Ureter (tissue), 1 donor: ENCODE measurements around the gene SH3RF1. TPM values are rescaled to one million over a fixed set of nuclear protein-coding genes. Genes with fewer than 3 reads are reported as not detected.
"Not testable (repeated sequence)": the region's sequence is repeated elsewhere in the genome, so short reads cannot be mapped to it uniquely, and the experiment has no call there.

ENCODE experiments used
- DNase-seq: peaks from one replicate; pipeline ENCODE4 v3.0.0-alpha.2; 2020; ENCODE audit warnings: low spot score
- total RNA-seq: library from RNA; stranded (reverse); gene quantifications from one replicate; pipeline ENCODE4 v1.2.4, GENCODE V29; 2023
- donor health status: DM: yes; HTN: yes; CAD: no.

SH3RF1 gene
- 33.2 TPM for total RNA-seq

DNA sequence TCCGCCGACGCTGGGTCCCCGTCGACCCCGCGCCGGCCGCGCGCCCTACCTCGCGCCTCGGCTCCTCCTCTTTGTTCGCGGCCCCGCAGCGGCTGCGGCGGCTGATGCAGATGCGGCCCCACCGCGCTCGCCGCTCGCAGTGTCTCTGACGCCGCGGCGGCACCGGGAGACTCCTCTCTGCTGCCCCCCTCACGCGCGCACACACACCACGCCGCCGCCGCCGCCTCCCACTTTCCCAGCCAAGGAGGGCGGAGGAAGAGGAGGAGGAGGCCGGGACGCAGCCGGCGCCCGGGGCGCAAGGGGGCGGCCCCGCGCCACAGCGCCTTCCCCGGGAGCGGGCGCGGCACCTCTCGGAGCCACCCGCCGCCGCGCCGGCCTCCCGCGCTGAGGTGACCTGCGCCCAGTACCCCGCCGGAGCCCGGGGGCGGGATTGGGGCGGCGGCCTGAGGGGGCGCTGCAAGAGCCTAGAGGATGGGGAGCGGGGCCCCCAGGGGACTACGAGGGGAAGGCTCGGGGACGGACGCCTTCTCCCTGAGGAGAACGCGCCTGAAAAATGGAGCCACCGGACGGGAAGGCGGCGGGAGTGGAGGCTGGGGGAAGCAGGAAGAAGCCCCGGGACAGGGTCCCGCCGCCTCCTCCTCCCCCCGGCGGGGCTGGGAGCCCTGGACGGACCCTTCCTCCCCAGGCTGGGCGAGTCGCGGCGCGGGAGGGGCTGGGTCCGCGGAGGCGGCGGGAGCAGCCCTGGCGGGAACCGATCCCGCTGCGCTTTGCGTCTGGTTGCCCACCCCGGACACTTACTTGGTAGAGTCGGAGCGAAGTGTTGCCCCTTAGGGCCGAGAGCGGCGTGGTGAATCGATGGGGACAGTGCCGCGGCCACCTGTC is at the start of gene SH3RF1:
Gene SH3RF1, minus strand, starts transcription at position 147 of the 882 bp plus-strand sequence. CDS start 1,744 bp downstream, outside the sequence.
- DNase-seq: peak; percentile 89

DNA sequence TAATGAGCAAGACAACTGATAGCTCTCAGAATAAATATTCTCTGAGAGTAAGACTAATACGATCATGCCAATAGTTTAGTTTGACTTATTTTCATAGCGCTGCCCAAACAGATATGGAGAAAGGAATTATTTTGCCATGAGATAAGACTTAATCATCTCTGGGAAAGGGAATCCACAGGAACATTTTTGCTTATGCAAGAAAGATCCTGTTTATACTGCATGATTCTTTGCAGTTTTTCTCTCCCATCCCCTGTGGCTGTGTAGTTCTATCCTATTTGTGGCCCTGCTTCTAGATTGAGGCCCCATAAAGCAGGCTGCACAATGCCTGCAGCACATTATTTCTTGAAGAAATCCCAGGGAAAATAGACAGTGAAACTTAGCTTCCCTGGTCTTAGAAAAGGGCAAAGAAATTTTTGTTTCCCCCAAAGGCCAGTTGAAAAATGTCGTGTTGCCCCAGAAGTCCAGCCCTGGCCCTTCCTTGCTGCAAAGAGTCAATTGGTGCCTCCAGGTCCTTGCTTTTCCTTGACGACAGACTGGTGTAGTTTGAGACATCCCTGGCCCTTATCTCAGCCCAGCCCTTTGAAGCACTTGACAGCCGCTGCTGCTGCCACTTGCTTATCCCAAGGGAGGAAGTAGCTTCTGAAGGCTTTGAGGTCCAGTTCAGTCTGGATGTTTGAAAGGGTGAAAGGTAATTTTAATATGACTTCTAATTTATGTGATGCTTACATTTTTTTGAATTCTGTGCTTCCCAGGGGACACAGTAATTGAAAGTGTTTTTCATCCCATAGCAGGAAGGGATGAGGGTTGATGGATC is 45.0 kb upstream of the SH3RF1 start:
- no peak for DNase-seq

GRCh38 chr4:169314906-169315305 is 44.1 kb upstream of the SH3RF1 start:
- peak; percentile 84 for DNase-seq

GRCh38 chr4:169313732-169314131 is 43.0 kb upstream of the SH3RF1 start:
- no peak for DNase-seq

- no peak for DNase-seq
Measured at GRCh38 chr4:169312690-169313422, 42.1 kb upstream of the SH3RF1 start.

DNA sequence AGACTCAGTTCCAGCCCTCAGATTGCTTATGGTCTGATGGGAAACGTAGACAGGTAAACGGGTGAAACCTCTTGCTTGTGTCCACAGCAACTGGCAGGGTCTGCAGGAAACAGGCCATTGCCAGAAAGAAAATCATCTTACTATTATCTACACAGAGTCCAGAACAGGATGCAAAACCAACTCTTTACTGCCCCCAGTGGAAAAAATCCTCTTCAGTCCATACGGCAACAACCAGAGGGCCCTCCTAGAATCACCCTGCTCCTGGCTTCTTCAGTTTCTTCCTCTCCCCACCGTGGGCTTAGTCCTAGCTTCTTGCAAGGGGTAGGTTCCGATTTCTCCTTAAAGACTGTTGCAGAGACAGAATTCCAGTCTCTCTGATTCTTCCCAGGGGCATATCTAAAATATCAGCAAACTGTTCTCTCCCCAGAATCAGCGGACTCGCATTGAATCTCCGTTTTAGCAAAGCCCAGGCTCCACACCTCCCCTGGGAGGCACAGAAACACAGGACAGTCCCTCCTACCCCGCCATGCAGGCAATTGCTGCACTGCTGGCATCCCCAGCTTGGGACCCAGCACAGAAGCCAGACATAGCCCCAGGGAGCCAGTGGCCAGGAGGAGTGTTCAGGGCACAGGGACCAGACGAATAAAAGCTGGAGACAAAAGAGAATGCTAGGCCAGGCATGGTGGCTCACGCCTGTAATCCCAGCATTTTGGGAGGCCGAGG is 41.0 kb upstream of the SH3RF1 start:
- DNase-seq: no peak

DNA sequence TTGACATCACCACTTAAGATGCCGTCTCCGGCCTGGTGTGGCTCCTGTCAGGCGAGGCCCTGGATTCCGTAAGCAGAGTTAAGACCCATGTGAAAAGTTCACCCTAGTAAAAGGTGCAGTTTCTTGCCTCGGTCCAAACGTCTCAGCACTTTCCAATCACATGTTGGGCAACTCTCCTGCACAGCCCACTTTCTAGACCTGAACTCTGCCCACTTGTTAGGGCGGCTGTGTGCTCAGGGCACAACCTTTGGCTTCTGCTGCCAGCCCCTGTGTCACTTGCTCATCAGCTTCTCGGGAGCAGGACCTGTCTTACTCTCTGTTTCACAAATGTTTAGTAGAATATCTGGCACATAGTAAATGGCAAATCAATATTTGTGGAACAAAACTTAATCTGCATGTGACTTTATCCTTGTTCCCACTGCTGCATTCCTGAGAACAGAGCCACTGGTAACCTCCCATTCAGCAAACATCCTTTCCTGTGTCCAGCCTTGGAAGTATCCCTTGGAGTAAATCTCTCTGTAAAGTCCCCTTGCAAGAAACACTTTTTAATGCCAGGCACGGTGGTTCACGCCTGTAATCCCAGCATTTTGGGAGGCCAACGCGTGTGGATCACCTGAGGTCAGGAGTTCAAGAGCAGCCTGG is 38.7 kb upstream of the SH3RF1 start:
- no peak for DNase-seq

GRCh38 chr4:169307576-169307975 is 36.8 kb upstream of the SH3RF1 start:
- DNase-seq: no peak

GRCh38 chr4:169305651-169306050 is 34.9 kb upstream of the SH3RF1 start:
- no peak for DNase-seq

GRCh38 chr4:169305173-169305572 is 34.4 kb upstream of the SH3RF1 start:
- DNase-seq: no peak

- no peak for DNase-seq
Measured at GRCh38 chr4:169295822-169296221, 25.1 kb upstream of the SH3RF1 start.

- DNase-seq: no peak
Measured at GRCh38 chr4:169293343-169294176, 22.8 kb upstream of the SH3RF1 start.

- DNase-seq: not testable (repeated sequence)
Measured at GRCh38 chr4:169287983-169288382, 17.2 kb upstream of the SH3RF1 start.

- DNase-seq: no peak
Measured at GRCh38 chr4:169286562-169287301, 16.0 kb upstream of the SH3RF1 start.

DNA sequence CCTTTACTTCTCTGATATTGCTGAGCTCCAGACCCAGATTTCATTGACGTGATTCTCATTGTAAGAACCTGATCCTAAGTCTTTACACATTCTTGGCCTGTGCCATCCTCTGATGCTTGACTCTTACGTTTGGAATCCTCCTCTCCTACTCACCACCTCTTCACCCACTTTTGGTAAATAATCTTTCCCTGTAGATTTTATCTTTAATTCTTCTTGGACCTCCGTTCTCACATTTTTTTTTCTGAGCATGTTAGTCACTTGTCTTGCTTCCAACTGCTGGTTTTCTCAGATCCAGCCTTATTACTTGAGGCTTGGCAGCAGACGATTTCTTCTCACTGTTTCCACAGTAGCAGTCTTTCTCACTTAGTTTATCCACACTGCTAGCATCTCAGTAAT is 12.4 kb upstream of the SH3RF1 start:
- DNase-seq: no peak

GRCh38 chr4:169282429-169283113 is 11.8 kb upstream of the SH3RF1 start:
- no peak for DNase-seq

- DNase-seq: no peak
Measured at GRCh38 chr4:169279108-169279507, 8.4 kb upstream of the SH3RF1 start.

DNA sequence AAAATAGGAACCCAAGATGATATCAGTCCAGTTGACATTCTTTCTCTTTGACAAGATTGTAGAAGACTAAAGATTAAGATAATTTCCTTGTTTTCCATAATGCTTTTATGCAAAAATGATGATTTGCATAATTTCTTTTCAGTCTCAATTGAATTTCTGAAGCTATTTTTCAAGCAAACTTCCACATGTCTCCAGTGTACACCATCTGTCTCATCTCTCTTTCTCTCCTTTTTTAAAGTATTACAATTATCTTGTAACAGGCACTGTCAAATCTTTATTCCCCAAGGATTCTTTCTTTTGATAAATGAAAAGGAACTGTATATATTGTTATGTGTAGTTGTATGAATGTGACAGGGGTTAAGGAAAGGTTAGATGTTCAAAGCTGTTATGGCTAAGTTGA is 7.9 kb upstream of the SH3RF1 start:
- no peak for DNase-seq

DNA sequence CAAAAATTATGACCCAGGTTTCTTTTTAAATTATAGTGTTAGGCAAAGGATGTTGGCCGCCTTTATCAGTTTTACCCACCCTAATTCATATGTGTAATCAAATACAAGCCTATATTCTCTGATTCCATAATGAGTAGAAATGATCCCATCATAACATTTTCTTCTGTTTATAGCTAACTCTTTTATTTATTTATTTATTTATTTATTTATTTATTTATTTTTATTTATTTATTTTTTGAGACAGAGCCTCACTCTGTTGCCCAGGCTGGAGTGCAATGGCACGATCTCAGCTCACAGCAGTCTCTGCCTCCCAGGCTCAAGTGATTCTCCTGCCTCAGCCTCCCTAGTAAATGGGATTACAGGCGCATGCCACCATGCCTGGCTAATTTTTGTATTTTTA is 7.1 kb upstream of the SH3RF1 start:
- not testable (repeated sequence) for DNase-seq
